ENCODE data around the gene TANGO2.
"Not testable (repeated sequence)": the region's sequence is repeated elsewhere in the genome, so short reads cannot be mapped to it uniquely, and the experiment has no call there.

DNA sequence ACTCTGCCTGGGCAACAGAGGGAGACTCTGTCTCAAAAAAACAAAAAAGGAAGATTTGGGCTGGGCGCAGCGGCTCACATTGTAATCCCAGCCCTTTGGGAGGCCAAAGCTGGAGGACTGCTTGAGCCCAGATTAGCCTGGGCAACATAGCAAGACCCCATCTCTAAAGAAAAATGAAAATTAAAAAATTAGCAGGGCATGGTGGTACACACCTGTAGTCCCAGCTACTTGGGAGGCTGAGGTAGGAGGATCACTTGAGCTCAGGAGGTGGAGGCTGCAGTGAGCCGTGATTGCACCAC is 46.4 kb downstream of the TANGO2 start:
- not testable (repeated sequence) for TF ChIP-seq POLR2A (IDR thresholded peaks at IDR 0.05; ENCODE audit: borderline replicate concordance, extremely low read depth, insufficient read depth, insufficient read length); SP1 (IDR thresholded peaks at IDR 0.05; ENCODE audit: low read depth); ZFX (IDR thresholded peaks at IDR 0.05); RAD21 (IDR thresholded peaks at IDR 0.05; ENCODE audit: low read depth)

Data from HCT116 (cell line).